Stimulated activated CD4-positive, alpha-beta T cell treated with anti-CD3 and anti-CD28 coated beads, Interleukin-4, amount 100 ng/mL, for 4 hours (primary cell): ENCODE measurements around the gene ADAMTSL4.
"Not testable (repeated sequence)": the region's sequence is repeated elsewhere in the genome, so short reads cannot be mapped to it uniquely, and the experiment has no call there.

Experiments
- DNase-seq, 2 experiments: peaks; one replicate each; pipeline ENCODE4 v3.0.0-alpha.2; 2020

The ADAMTSL4 gene

GRCh38 chr1:150568594-150568966 lies 19.4 kb downstream of the ADAMTSL4 start:
- DNase-seq: no peak

- DNase-seq: no peak
Observed at GRCh38 chr1:150572918-150573647, 23.9 kb downstream of the ADAMTSL4 start.

GRCh38 chr1:150573648-150574071 lies 24.5 kb downstream of the ADAMTSL4 start:
- not testable (repeated sequence) for DNase-seq

GRCh38 chr1:150574260-150575071 lies 25.3 kb downstream of the ADAMTSL4 start:
- DNase-seq: no peak

GRCh38 chr1:150575072-150575489 lies 25.9 kb downstream of the ADAMTSL4 start:
- DNase-seq: no peak

- DNase-seq: no peak
Observed at GRCh38 chr1:150575518-150576366, 26.5 kb downstream of the ADAMTSL4 start.

GRCh38 chr1:150576367-150576711 lies 27.1 kb downstream of the ADAMTSL4 start:
- DNase-seq: no peak

- no peak for DNase-seq
Observed at GRCh38 chr1:150576794-150577556, 27.8 kb downstream of the ADAMTSL4 start.

GRCh38 chr1:150577557-150578271 lies 28.5 kb downstream of the ADAMTSL4 start:
- DNase-seq: no peak

GRCh38 chr1:150578272-150579109 lies 29.3 kb downstream of the ADAMTSL4 start:
- DNase-seq: peak in 1 of 2 experiments; percentile 63

GRCh38 chr1:150579110-150579944 lies 30.1 kb downstream of the ADAMTSL4 start, which contains the start of gene MCL1:
MCL1 (minus strand) TSS chr1:150579610; CDS start chr1:150579530, 80 bp downstream.
- peak; percentile 78 to 89 for DNase-seq

- no peak for DNase-seq
Observed at GRCh38 chr1:150579945-150580642, 30.9 kb downstream of the ADAMTSL4 start.

GRCh38 chr1:150580966-150581365 lies 31.8 kb downstream of the ADAMTSL4 start:
- not testable (repeated sequence) for DNase-seq

- not testable (repeated sequence) for DNase-seq
Observed at GRCh38 chr1:150581437-150581836, 32.2 kb downstream of the ADAMTSL4 start.

- DNase-seq: not testable (repeated sequence)
Observed at GRCh38 chr1:150581962-150582361, 32.8 kb downstream of the ADAMTSL4 start.

GRCh38 chr1:150582371-150582770 lies 33.2 kb downstream of the ADAMTSL4 start:
- no peak for DNase-seq

- no peak for DNase-seq
Observed at GRCh38 chr1:150596095-150596892, 47.1 kb downstream of the ADAMTSL4 start.

- no peak for DNase-seq
Observed at GRCh38 chr1:150596976-150597375, 47.8 kb downstream of the ADAMTSL4 start.
